SK-N-SH (cell line): ENCODE data around the gene PSTPIP1.

Experiments used
- CTCF ChIP-seq: fragments of 200-600 bp; sonication (generic); IDR thresholded peaks from 2 replicates; pipeline ENCODE4 v1.6.1; 2017; ENCODE audit warnings: antibody characterized with exemption, mild to moderate bottlenecking, moderate library complexity
- EP300 ChIP-seq, 2 experiments: IDR thresholded peaks; 2 replicates each; pipeline versions ENCODE4 v1.4.0 to v1.6.1; 2012; ENCODE audit warnings: borderline replicate concordance in 1 of 2, low read depth in 1 of 2, low read length in 1 of 2
- MAX ChIP-seq: IDR thresholded peaks from 2 replicates; pipeline ENCODE4 v1.4.0; 2012; ENCODE audit warnings: low read depth
- NRF1 ChIP-seq: IDR thresholded peaks from 2 replicates; pipeline ENCODE4 v1.6.1; 2012; ENCODE audit warnings: low read depth, mild to moderate bottlenecking, low read length
- POLR2AphosphoS5 ChIP-seq: IDR thresholded peaks from 2 replicates; pipeline ENCODE4 v1.6.1; 2012; ENCODE audit warnings: low read depth, low read length
- RAD21 ChIP-seq: IDR thresholded peaks from 2 replicates; pipeline ENCODE4 v1.6.1; 2012; ENCODE audit warnings: mild to moderate bottlenecking, low read length
- REST ChIP-seq: IDR thresholded peaks from 2 replicates; pipeline ENCODE4 v1.6.1; 2012; ENCODE audit warnings: mild to moderate bottlenecking, low read depth, low read length, moderate library complexity
- TCF12 ChIP-seq: IDR thresholded peaks from 2 replicates; pipeline ENCODE4 v1.4.0; 2012
- TEAD4 ChIP-seq: IDR thresholded peaks from 2 replicates; pipeline ENCODE4 v1.4.0; 2012; ENCODE audit warnings: mild to moderate bottlenecking, borderline replicate concordance; ENCODE audit not compliant: insufficient read depth
- USF2 ChIP-seq: fragments of 150-350 bp; IDR thresholded peaks from 2 replicates; pipeline ENCODE4 v1.6.1; 2017; ENCODE audit warnings: antibody characterized with exemption, low read length, low read depth, borderline replicate concordance
- YY1 ChIP-seq: IDR thresholded peaks from 2 replicates; pipeline ENCODE4 v1.4.0; 2012; ENCODE audit warnings: low read depth, mild to moderate bottlenecking

GRCh38 chr15:76987896-76988860 lies 6.7 kb upstream of the PSTPIP1 start:
- TF ChIP-seq EP300 (IDR thresholded peaks at IDR 0.05; ENCODE audit: borderline replicate concordance in 1 of 2, low read depth in 1 of 2, low read length in 1 of 2) (no peak), CTCF (no peak), REST (no peak), TEAD4 (no peak), NRF1 (no peak), USF2 (no peak), RAD21 (no peak), TCF12 (no peak), YY1 (no peak), POLR2AphosphoS5 (no peak), MAX (no peak)
